RWPE1 (cell line): ENCODE results near the gene IL32.

Experiments used
- CTCF ChIA-PET: fragments of 350-600 bp; sonication (Branson Sonifier 250); formaldehyde crosslinking; extraction: SDS; loops from one replicate; lab custom pipeline; 2021; lab: Yijun Ruan, JAX
- POLR2A ChIA-PET: fragments of 400-600 bp; formaldehyde crosslinking; extraction: SDS; loops from one replicate; lab custom pipeline; 2020; ENCODE audit warnings: antibody characterized with exemption; ENCODE audit not compliant: low non-redundant PET; lab: Yijun Ruan, JAX
- DNase-seq: peaks from one replicate; pipeline ENCODE4 v3.0.0; 2012; ENCODE audit warnings: low spot score
- H3K27ac ChIP-seq: fragments of 450-650 bp; 2 replicates; pipeline ENCODE4 v1.5.1; 2017
- TF ChIP-seq, protein P1 (sequence below): fragments of 450-650 bp; conservative IDR thresholded peaks from 2 replicates; pipeline ENCODE4 v1.5.1; 2017; ENCODE audit warnings: low read depth, mild to moderate bottlenecking

IL32 gene

DNA sequence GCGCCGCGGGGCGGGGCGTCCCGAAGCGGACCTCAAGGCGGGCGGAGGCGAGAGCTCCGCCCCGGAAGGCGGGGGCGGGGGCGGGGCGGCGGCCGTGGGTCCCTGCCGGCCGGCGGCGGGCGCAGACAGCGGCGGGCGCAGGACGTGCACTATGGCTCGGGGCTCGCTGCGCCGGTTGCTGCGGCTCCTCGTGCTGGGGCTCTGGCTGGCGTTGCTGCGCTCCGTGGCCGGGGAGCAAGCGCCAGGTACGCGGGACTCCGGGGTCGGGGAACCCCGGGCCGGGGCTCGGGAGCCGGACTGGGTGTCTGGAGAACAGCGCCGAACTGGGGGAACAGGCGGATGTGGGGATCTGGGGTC, 45.2 kb upstream of the IL32 start, which contains the start of gene TNFRSF12A:
TNFRSF12A (plus strand) TSS at position 122 of the 357 bp plus-strand sequence; CDS start at position 152, 30 bp downstream.
- CTCF ChIA-PET: interaction anchor here (1.3 to 2.6 kb wide), 4 partner anchors 11 to 110 kb away, joined by 3 to 13 read pairs (median 8); no protein-coding TSS in a partner anchor
- H3K27ac ChIP-seq: peak within 1 kb of the TSS; percentile 99
- POLR2A ChIA-PET: interaction anchor here (0.6 to 5.0 kb wide), 6 partner anchors 9 to 28 kb away, joined by 3 to 49 read pairs (median 7); no protein-coding TSS in a partner anchor

DNA sequence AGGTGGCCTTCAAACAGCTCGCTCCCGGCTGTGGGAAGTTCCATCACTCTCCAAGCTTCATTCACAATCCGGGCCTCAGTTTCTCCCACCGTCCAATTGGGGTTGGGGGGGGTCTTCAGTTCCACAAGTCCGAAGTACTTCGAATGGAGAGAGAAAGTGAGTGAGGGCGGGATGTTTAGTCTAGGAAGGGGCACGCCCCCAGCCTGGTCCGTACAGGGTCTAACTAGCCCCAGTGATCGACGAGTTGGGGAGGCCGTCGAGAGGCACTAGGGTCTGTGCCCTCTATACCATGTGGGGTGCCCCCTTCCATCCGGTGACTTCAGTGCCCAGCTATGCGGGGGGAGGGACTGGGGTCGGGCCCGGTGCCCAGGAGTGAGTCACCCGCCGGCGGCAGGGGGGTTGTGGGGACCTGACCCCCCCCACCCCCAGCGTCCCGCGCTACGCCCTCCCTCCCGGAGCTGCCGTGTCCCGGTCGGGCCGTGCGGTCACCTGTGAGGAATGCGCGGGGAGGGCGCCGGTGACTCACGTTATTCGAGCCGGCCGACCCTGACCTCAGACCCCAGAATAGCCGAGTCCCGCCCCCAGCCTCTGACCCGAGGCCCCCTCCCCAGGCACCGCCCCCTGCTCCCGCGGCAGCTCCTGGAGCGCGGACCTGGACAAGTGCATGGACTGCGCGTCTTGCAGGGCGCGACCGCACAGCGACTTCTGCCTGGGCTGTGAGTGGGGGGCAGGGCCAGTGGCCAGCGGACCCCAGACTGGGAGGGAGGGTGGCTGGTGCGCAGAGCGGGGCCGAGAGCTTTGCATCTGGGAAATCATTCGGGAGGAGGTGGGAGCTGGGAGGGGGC, 44.6 kb upstream of the IL32 start:
- peak; percentile 91 for DNase-seq
- POLR2A ChIA-PET: interaction anchor here (0.5 to 5.0 kb wide), 12 partner anchors 10 to 573 kb away, joined by 3 to 49 read pairs (median 6); partner anchors contain the start of gene KCTD5
- peak overlapping the region; percentile 99 for H3K27ac ChIP-seq
- CTCF ChIA-PET: interaction anchor here (0.8 to 2.6 kb wide), 6 partner anchors 9 to 109 kb away, joined by 3 to 13 read pairs (median 5); no protein-coding TSS in a partner anchor
- TF ChIP-seq, protein P1, sequence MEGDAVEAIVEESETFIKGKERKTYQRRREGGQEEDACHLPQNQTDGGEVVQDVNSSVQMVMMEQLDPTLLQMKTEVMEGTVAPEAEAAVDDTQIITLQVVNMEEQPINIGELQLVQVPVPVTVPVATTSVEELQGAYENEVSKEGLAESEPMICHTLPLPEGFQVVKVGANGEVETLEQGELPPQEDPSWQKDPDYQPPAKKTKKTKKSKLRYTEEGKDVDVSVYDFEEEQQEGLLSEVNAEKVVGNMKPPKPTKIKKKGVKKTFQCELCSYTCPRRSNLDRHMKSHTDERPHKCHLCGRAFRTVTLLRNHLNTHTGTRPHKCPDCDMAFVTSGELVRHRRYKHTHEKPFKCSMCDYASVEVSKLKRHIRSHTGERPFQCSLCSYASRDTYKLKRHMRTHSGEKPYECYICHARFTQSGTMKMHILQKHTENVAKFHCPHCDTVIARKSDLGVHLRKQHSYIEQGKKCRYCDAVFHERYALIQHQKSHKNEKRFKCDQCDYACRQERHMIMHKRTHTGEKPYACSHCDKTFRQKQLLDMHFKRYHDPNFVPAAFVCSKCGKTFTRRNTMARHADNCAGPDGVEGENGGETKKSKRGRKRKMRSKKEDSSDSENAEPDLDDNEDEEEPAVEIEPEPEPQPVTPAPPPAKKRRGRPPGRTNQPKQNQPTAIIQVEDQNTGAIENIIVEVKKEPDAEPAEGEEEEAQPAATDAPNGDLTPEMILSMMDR: no peak

More for the DNA sequence above, 45.2 kb upstream of the IL32 start, which contains the start of gene TNFRSF12A:
- DNase-seq: peak; percentile 75
- TF ChIP-seq, protein P1: no peak

DNA sequence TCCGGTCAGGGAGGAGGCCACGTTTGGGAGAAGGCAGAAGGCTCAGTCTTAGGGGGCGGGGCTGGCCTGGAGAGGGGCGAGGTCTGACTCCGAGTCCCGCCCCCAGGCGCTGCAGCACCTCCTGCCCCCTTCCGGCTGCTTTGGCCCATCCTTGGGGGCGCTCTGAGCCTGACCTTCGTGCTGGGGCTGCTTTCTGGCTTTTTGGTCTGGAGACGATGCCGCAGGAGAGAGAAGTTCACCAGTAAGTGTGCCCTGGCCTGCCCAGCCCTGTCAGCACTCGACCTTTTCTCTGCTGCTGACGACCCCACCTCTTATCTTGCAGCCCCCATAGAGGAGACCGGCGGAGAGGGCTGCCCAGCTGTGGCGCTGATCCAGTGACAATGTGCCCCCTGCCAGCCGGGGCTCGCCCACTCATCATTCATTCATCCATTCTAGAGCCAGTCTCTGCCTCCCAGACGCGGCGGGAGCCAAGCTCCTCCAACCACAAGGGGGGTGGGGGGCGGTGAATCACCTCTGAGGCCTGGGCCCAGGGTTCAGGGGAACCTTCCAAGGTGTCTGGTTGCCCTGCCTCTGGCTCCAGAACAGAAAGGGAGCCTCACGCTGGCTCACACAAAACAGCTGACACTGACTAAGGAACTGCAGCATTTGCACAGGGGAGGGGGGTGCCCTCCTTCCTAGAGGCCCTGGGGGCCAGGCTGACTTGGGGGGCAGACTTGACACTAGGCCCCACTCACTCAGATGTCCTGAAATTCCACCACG, 43.8 kb upstream of the IL32 start:
- TF ChIP-seq, protein P1: peak; percentile 17
- peak; percentile 68 for DNase-seq
- ChIA-PET POLR2A (interaction anchor here (0.5 to 5.0 kb wide), 10 partner anchors 9 to 574 kb away, joined by 3 to 49 read pairs (median 7); partner anchors contain the start of gene KCTD5), CTCF (interaction anchor here (0.6 to 2.6 kb wide), 7 partner anchors 9 to 108 kb away, joined by 3 to 13 read pairs (median 4); no protein-coding TSS in a partner anchor)
- peak overlapping the region; percentile 99 for H3K27ac ChIP-seq

DNA sequence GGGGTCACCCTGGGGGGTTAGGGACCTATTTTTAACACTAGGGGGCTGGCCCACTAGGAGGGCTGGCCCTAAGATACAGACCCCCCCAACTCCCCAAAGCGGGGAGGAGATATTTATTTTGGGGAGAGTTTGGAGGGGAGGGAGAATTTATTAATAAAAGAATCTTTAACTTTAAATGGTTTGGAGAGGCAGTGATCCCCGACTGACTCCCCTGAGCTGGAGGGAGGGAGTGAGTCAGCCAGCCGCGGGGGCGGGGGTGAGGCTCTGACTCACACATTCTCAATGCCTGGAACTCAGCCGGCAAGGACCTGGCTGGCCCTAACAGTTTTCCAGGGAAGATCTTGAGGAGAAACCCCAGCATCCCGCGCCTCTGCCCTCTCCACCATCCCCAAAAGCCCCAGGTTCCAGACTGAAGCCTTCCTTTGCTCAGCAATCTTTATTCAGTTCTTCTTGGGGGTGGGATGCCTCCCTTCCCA, 43.2 kb upstream of the IL32 start:
- DNase-seq: peak; percentile 89
- TF ChIP-seq, protein P1: no peak
- ChIA-PET POLR2A (interaction anchor here (0.5 to 5.0 kb wide), 5 partner anchors 11 to 40 kb away, joined by 3 to 49 read pairs (median 10); no protein-coding TSS in a partner anchor), CTCF (interaction anchor here (0.6 to 2.6 kb wide), 4 partner anchors 9 to 19 kb away, joined by 4 to 13 read pairs (median 8); no protein-coding TSS in a partner anchor)
- peak overlapping the region; percentile 99 for H3K27ac ChIP-seq

GRCh38 chr16:3022684-3023414, 42.6 kb upstream of the IL32 start:
- CTCF ChIA-PET: interaction anchor here (0.6 to 1.7 kb wide), 2 partner anchors 13 to 639 kb away, joined by 4 to 6 read pairs; no protein-coding TSS in a partner anchor
- DNase-seq: no peak
- TF ChIP-seq, protein P1: no peak
- POLR2A ChIA-PET: interaction anchor here (0.5 to 5.0 kb wide), 3 partner anchors 12 to 40 kb away, joined by 6 to 49 read pairs (median 48); no protein-coding TSS in a partner anchor
- peak overlapping the region; percentile 99 for H3K27ac ChIP-seq
